ENCODE data around the gene RAPGEF4. TPM values are rescaled to one million over a fixed set of nuclear protein-coding genes. Genes with fewer than 3 reads are reported as not detected.

RAPGEF4 gene
- total RNA-seq, 6 donors from 2014 or later, result 8.3 to 35.2 (median 17.4) TPM

DNA sequence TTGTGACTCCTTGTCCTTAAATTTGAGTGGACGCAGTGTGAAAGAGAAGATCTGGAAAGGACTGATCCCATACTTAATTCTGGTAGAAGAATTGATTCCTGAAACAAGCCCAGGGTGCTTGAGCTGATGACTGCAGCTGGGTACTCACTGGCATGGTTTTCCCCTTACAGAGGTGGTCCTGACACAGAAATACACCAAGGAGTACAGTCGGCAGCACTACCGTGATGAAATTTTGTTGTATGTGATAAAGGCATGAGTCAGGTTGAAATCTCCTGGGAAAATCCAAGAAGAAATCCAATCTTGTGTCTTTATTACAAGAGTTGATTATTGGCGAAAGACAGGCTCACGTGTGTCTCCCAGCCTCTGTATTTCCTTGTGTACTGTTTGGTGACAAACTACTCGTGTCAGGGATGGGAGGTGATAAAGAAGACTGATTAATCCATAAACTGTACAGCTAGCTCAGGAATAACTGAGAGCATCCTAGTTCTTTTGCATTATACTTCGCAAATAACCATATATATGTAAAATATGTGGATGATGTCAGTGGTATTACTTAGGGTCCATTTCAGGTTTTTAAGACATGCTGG is 76.6 kb downstream of the RAPGEF4 start:
- ATAC-seq (ENCODE audit: low FRiP score in 2 of 2), result no peak
- Histone ChIP-seq H3K27ac (no peak overlapping the region), H3K36me3 (no peaks in the 10 kb centered on the region), H3K27me3 (no peaks in the 10 kb centered on the region), H3K9me3 (no peaks in the 10 kb centered on the region), H3K4me1 (peaks cover 0 to 3% (median 0%) of the 10 kb centered on the region in 4 donors), H3K4me3 (no peak overlapping the region)
- TF ChIP-seq, protein P1, sequence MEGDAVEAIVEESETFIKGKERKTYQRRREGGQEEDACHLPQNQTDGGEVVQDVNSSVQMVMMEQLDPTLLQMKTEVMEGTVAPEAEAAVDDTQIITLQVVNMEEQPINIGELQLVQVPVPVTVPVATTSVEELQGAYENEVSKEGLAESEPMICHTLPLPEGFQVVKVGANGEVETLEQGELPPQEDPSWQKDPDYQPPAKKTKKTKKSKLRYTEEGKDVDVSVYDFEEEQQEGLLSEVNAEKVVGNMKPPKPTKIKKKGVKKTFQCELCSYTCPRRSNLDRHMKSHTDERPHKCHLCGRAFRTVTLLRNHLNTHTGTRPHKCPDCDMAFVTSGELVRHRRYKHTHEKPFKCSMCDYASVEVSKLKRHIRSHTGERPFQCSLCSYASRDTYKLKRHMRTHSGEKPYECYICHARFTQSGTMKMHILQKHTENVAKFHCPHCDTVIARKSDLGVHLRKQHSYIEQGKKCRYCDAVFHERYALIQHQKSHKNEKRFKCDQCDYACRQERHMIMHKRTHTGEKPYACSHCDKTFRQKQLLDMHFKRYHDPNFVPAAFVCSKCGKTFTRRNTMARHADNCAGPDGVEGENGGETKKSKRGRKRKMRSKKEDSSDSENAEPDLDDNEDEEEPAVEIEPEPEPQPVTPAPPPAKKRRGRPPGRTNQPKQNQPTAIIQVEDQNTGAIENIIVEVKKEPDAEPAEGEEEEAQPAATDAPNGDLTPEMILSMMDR (IDR thresholded peaks at IDR 0.05), result no peak
- TF ChIP-seq EP300 (IDR thresholded peaks at IDR 0.05), result no peak
- 88 to 93% methylated on average over 7 of the region's 7 CpGs for WGBS, 2 donors
- no peak for DNase-seq

DNA sequence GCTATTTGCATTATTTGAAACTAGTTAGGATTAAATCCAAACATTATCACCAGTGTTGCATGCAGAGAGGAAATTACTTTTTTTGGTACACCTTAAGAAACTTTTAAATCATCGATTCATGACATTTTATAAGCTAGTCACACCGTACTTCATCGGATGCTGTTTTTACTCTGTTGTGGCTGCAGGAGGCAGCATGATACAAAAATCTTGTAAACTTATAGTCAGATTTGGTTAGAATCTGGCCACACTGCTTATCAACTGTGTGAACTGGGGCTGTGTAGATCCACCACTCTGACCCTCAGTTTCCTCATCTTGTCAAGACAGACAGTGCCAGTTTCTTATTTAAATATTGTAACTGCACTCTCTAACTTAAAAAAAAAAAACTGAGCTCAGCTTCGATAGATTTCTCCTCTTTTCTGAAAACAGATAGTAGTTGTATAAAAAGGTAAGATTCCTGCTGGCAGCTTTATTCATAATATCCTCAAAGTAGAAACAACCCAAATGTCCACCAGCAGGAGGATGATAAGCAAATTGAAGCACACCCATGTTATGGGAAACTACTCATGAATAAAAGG is 77.8 kb downstream of the RAPGEF4 start:
- ATAC-seq (ENCODE audit: low FRiP score in 2 of 2) (no peak), DNase-seq (no peak)
- Histone ChIP-seq H3K4me1 (peaks cover 0 to 3% (median 0%) of the 10 kb centered on the region in 4 donors), H3K36me3 (no peaks in the 10 kb centered on the region), H3K9me3 (no peaks in the 10 kb centered on the region), H3K4me3 (no peak overlapping the region), H3K27me3 (no peaks in the 10 kb centered on the region), H3K27ac (no peak overlapping the region)
- no peak for TF ChIP-seq EP300 (IDR thresholded peaks at IDR 0.05)
- TF ChIP-seq, protein P1 (IDR thresholded peaks at IDR 0.05), result peak in 3 of 6 experiments; percentile 37 to 44 (median 40)
- WGBS, 2 donors, result 48% methylated on average over 4 of the region's 4 CpGs

DNA sequence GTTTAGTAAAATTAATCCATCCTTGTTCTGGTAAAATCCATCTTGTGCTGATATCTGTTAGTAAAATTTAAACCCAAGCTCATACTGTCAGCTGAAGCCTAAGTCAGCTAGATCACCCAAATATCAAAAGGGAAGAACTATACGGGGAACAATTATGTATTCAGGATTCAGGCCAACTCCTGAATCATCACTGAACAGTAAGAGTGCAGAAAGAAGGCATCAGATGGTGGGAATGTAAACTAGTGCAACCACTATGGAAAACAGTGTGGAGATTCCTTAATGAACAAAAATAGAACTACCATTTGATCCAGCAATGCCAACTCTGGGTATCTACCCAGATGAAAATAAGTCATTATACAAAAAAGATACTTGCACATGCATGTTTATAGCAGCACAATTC is 81.8 kb downstream of the RAPGEF4 start:
- WGBS, 2 donors, result 46 to 68% methylated on average over 1 of the region's 1 CpG
- Histone ChIP-seq H3K9me3 (no peaks in the 10 kb centered on the region), H3K4me1 (peaks cover 0 to 5% (median 0%) of the 10 kb centered on the region in 4 donors), H3K27ac (no peak overlapping the region), H3K4me3 (no peak overlapping the region), H3K27me3 (no peaks in the 10 kb centered on the region), H3K36me3 (no peaks in the 10 kb centered on the region)
- DNase-seq (no peak), ATAC-seq (ENCODE audit: low FRiP score in 2 of 2) (no peak)
- TF ChIP-seq EP300 (IDR thresholded peaks at IDR 0.05) (no peak), POLR2A (IDR thresholded peaks at IDR 0.05) (no peak), POLR2AphosphoS5 (IDR thresholded peaks at IDR 0.05) (no peak)
- TF ChIP-seq, protein P1 (IDR thresholded peaks at IDR 0.05), result no peak

DNA sequence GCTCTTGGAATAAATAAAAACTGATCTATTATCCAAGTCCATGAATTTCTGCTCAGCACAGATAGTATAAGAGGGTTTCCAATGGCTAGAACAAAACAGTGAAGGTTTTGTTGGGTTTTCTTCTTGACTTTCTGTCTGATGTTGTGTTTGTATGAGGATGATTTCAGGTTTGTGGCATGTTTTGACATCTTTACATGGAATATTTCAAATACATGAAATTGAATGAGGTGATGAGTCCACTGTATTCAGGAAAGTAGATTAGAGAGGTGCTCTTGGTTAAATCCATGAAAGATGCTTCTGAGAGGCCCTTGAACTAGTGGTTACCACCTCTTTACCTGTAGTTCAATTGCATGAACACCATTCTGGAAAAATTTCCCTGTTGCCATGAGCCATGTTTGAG is 84.3 kb downstream of the RAPGEF4 start:
- Histone ChIP-seq H3K27ac (no peak overlapping the region), H3K4me1 (peaks cover 0 to 2% (median 0%) of the 10 kb centered on the region in 4 donors), H3K36me3 (no peaks in the 10 kb centered on the region), H3K9me3 (no peaks in the 10 kb centered on the region), H3K4me3 (no peak overlapping the region), H3K27me3 (no peaks in the 10 kb centered on the region)
- ATAC-seq (ENCODE audit: low FRiP score in 2 of 2) (no peak), DNase-seq (no peak)
- no peak for TF ChIP-seq POLR2A (IDR thresholded peaks at IDR 0.05)
- TF ChIP-seq EP300 (IDR thresholded peaks at IDR 0.05), result no peak
- no peak for TF ChIP-seq POLR2AphosphoS5 (IDR thresholded peaks at IDR 0.05)
- TF ChIP-seq, protein P1 (IDR thresholded peaks at IDR 0.05), result no peak
